MG63 (cell line): ENCODE results near the gene SRGAP3. TPM values are rescaled to one million over a fixed set of nuclear protein-coding genes. Genes with fewer than 3 reads are reported as not detected.
A peak's percentile ranks its signal among the peaks of the same experiment; 100 is the strongest.

Experiments used
- DNase-seq: peaks from one replicate; pipeline ENCODE4 v3.0.0-alpha.2; 2020
- H3K27me3 ChIP-seq: fragments of 250-450 bp; sonication (Bioruptor Pico); 2 replicates; pipeline ENCODE4 v1.5.1; 2020; ENCODE audit warnings: mild to moderate bottlenecking, moderate library complexity
- H3K36me3 ChIP-seq: fragments of 250-450 bp; sonication (Bioruptor Pico); 2 replicates; pipeline ENCODE4 v1.5.1; 2020; ENCODE audit warnings: mild to moderate bottlenecking, moderate library complexity
- H3K4me3 ChIP-seq: fragments of 250-450 bp; sonication (Bioruptor Pico); 2 replicates; pipeline ENCODE4 v1.5.1; 2020; ENCODE audit warnings: mild to moderate bottlenecking, moderate library complexity
- H3K9me3 ChIP-seq: fragments of 250-450 bp; sonication (Bioruptor Pico); 2 replicates; pipeline ENCODE4 v1.5.1; 2020; ENCODE audit warnings: mild to moderate bottlenecking, moderate library complexity
- total RNA-seq: library from RNA; depleted of rRNA; stranded (reverse); fragments of >200 nt; shearing (Covaris generic); gene quantifications from 2 replicates; pipeline ENCODE4 v1.2.3, GENCODE V29; 2014; ENCODE audit warnings: low replicate concordance

SRGAP3 gene
- total RNA-seq, 1 experiment from 2014 or later: 0.07 TPM

- Histone ChIP-seq H3K9me3 (no peaks in the 10 kb centered on the region), H3K36me3 (no peaks in the 10 kb centered on the region), H3K4me3 (no peak overlapping the region), H3K27me3 (no peaks in the 10 kb centered on the region)
- DNase-seq: no peak
Measured at GRCh38 chr3:9059489-9060400, 189.7 kb downstream of the SRGAP3 start.

GRCh38 chr3:9056581-9056980 is 192.9 kb downstream of the SRGAP3 start:
- H3K4me3 ChIP-seq: no peak overlapping the region
- H3K27me3 ChIP-seq: no peaks in the 10 kb centered on the region
- no peaks in the 10 kb centered on the region for H3K9me3 ChIP-seq
- DNase-seq: no peak
- no peaks in the 10 kb centered on the region for H3K36me3 ChIP-seq

- Histone ChIP-seq H3K36me3 (no peaks in the 10 kb centered on the region), H3K9me3 (no peaks in the 10 kb centered on the region), H3K27me3 (no peaks in the 10 kb centered on the region), H3K4me3 (no peak overlapping the region)
- DNase-seq: no peak
Measured at GRCh38 chr3:9047452-9048346, 201.7 kb downstream of the SRGAP3 start.

GRCh38 chr3:9045371-9045770 is 204.1 kb downstream of the SRGAP3 start:
- DNase-seq: no peak
- Histone ChIP-seq H3K36me3 (no peaks in the 10 kb centered on the region), H3K4me3 (no peak overlapping the region), H3K27me3 (no peaks in the 10 kb centered on the region), H3K9me3 (no peaks in the 10 kb centered on the region)

GRCh38 chr3:9043063-9043462 is 206.4 kb downstream of the SRGAP3 start:
- Histone ChIP-seq H3K36me3 (no peaks in the 10 kb centered on the region), H3K9me3 (no peaks in the 10 kb centered on the region), H3K4me3 (no peak overlapping the region), H3K27me3 (no peaks in the 10 kb centered on the region)
- no peak for DNase-seq

- DNase-seq: peak; percentile 6
- H3K4me3 ChIP-seq: no peak overlapping the region
- no peaks in the 10 kb centered on the region for H3K27me3 ChIP-seq
- no peaks in the 10 kb centered on the region for H3K36me3 ChIP-seq
- H3K9me3 ChIP-seq: no peaks in the 10 kb centered on the region
Measured at GRCh38 chr3:9041626-9042025, 207.8 kb downstream of the SRGAP3 start.

GRCh38 chr3:9040996-9041395 is 208.4 kb downstream of the SRGAP3 start:
- H3K36me3 ChIP-seq: no peaks in the 10 kb centered on the region
- DNase-seq: no peak

GRCh38 chr3:9037144-9037711 is 212.2 kb downstream of the SRGAP3 start:
- Histone ChIP-seq H3K4me3 (no peak overlapping the region), H3K36me3 (no peaks in the 10 kb centered on the region), H3K9me3 (no peaks in the 10 kb centered on the region), H3K27me3 (no peaks in the 10 kb centered on the region)
- no peak for DNase-seq

More at GRCh38 chr3:9040996-9041395, 208.4 kb downstream of the SRGAP3 start:
- Histone ChIP-seq H3K9me3 (no peaks in the 10 kb centered on the region), H3K27me3 (no peaks in the 10 kb centered on the region), H3K4me3 (no peak overlapping the region)

GRCh38 chr3:9036404-9037131 is 212.9 kb downstream of the SRGAP3 start:
- peak; percentile 86 for DNase-seq
- no peaks in the 10 kb centered on the region for H3K36me3 ChIP-seq

GRCh38 chr3:9035961-9036360 is 213.5 kb downstream of the SRGAP3 start:
- H3K36me3 ChIP-seq: no peaks in the 10 kb centered on the region
- H3K27me3 ChIP-seq: no peaks in the 10 kb centered on the region
- no peak overlapping the region for H3K4me3 ChIP-seq
- DNase-seq: no peak
- no peaks in the 10 kb centered on the region for H3K9me3 ChIP-seq

More at GRCh38 chr3:9036404-9037131, 212.9 kb downstream of the SRGAP3 start:
- no peaks in the 10 kb centered on the region for H3K27me3 ChIP-seq
- H3K4me3 ChIP-seq: no peak overlapping the region
- H3K9me3 ChIP-seq: no peaks in the 10 kb centered on the region

- no peaks in the 10 kb centered on the region for H3K9me3 ChIP-seq
- H3K36me3 ChIP-seq: no peaks in the 10 kb centered on the region
- no peak for DNase-seq
- H3K27me3 ChIP-seq: no peaks in the 10 kb centered on the region
- H3K4me3 ChIP-seq: no peak overlapping the region
Measured at GRCh38 chr3:9035473-9035872, 214.0 kb downstream of the SRGAP3 start.

GRCh38 chr3:9033867-9034266 is 215.6 kb downstream of the SRGAP3 start:
- Histone ChIP-seq H3K4me3 (no peak overlapping the region), H3K27me3 (no peaks in the 10 kb centered on the region), H3K9me3 (no peaks in the 10 kb centered on the region), H3K36me3 (no peaks in the 10 kb centered on the region)
- no peak for DNase-seq

GRCh38 chr3:9032231-9032777 is 217.1 kb downstream of the SRGAP3 start:
- Histone ChIP-seq H3K27me3 (no peaks in the 10 kb centered on the region), H3K4me3 (no peak overlapping the region), H3K9me3 (no peaks in the 10 kb centered on the region), H3K36me3 (no peaks in the 10 kb centered on the region)
- DNase-seq: no peak

- no peaks in the 10 kb centered on the region for H3K27me3 ChIP-seq
- H3K9me3 ChIP-seq: no peaks in the 10 kb centered on the region
- DNase-seq: no peak
- H3K4me3 ChIP-seq: no peak overlapping the region
- no peaks in the 10 kb centered on the region for H3K36me3 ChIP-seq
Measured at GRCh38 chr3:9030034-9030433, 219.4 kb downstream of the SRGAP3 start.

GRCh38 chr3:9028134-9028533 is 221.3 kb downstream of the SRGAP3 start:
- H3K36me3 ChIP-seq: no peaks in the 10 kb centered on the region
- no peaks in the 10 kb centered on the region for H3K9me3 ChIP-seq
- no peak overlapping the region for H3K4me3 ChIP-seq
- DNase-seq: peak; percentile 45
- no peaks in the 10 kb centered on the region for H3K27me3 ChIP-seq

GRCh38 chr3:9026320-9027045 is 223.0 kb downstream of the SRGAP3 start:
- Histone ChIP-seq H3K9me3 (no peaks in the 10 kb centered on the region), H3K27me3 (no peaks in the 10 kb centered on the region), H3K4me3 (no peak overlapping the region), H3K36me3 (no peaks in the 10 kb centered on the region)
- DNase-seq: no peak
